Peyer's patch (tissue), 4 donors: ENCODE data around the gene PTPRE.

Experiments used
- CTCF ChIP-seq, 6 experiments: fragments of 450-650 bp in 4 of 6; fragments of 200-600 bp in 2 of 6; sonication (generic) in 1 of 6; IDR thresholded peaks; one replicate each; pipeline ENCODE4 v1.5.1; 2017 to 2019; ENCODE audit warnings: antibody characterized with exemption in 6 of 6, mild to moderate bottlenecking in 3 of 6, moderate library complexity in 1 of 6
- POLR2A ChIP-seq, 2 donors: fragments of 450-650 bp; IDR thresholded peaks; one replicate each; pipeline ENCODE4 v1.5.1; 2017; ENCODE audit warnings: antibody characterized with exemption in 2 of 2, mild to moderate bottlenecking in 2 of 2, moderate library complexity in 2 of 2

- TF ChIP-seq CTCF (IDR thresholded peaks at IDR 0.05) (no peak), POLR2A (IDR thresholded peaks at IDR 0.05) (no peak)
These were observed 41.9 kb downstream of the PTPRE start for GRCh38 chr10:127948791-127949190.
